MCF 10A (cell line): ENCODE results near the gene FBXO38. TPM values are rescaled to one million over a fixed set of nuclear protein-coding genes. Genes with fewer than 3 reads are reported as not detected.

Experiments used
- BruUV-seq: library from RNA; stranded (reverse); fragments of 400-500 nt; replicated peaks from 2 replicates; lab custom pipeline; 2021; lab: Mats Ljungman, UMichigan
- CTCF ChIA-PET: fragments of 300-600 bp; sonication (Branson Sonifier 250); formaldehyde crosslinking; extraction: SDS; loops from one replicate; lab custom pipeline; 2021; ENCODE audit warnings: antibody characterized with exemption, inconsistent platforms; lab: Yijun Ruan, JAX
- POLR2A ChIA-PET: fragments of 300-600, 350-650 bp; sonication (Branson Sonifier 250); formaldehyde crosslinking; extraction: SDS; loops from one replicate; lab custom pipeline; 2020; ENCODE audit warnings: antibody characterized with exemption, inconsistent platforms; lab: Yijun Ruan, JAX
- DNase-seq: peaks from one replicate; pipeline ENCODE4 v3.0.0-alpha.2; 2018; ENCODE audit not compliant: unreplicated experiment
- H3K27ac Mint-ChIP-seq: one replicate; pipeline ENCODE4 v1.8.0; 2022; ENCODE audit warnings: mild to moderate bottlenecking, low read depth, mixed read lengths; ENCODE audit not compliant: unreplicated experiment
- H3K27me3 Mint-ChIP-seq: one replicate; pipeline ENCODE4 v1.8.0; 2022; ENCODE audit warnings: mixed read lengths; ENCODE audit not compliant: insufficient read depth, unreplicated experiment
- H3K36me3 Mint-ChIP-seq: one replicate; pipeline ENCODE4 v1.8.0; 2022; ENCODE audit warnings: mild to moderate bottlenecking, moderate library complexity, mixed read lengths; ENCODE audit not compliant: insufficient read depth, unreplicated experiment
- H3K4me1 Mint-ChIP-seq: one replicate; pipeline ENCODE4 v1.8.0; 2022; ENCODE audit warnings: mixed read lengths; ENCODE audit not compliant: insufficient read depth, unreplicated experiment
- H3K4me3 Mint-ChIP-seq: one replicate; pipeline ENCODE4 v1.8.0; 2022; ENCODE audit warnings: mild to moderate bottlenecking, moderate library complexity, mixed read lengths; ENCODE audit not compliant: unreplicated experiment
- H3K9me3 Mint-ChIP-seq: one replicate; pipeline ENCODE4 v1.8.0; 2022; ENCODE audit warnings: mixed read lengths; ENCODE audit not compliant: unreplicated experiment
- CTCF ChIP-seq: fragments of 200-600 bp; IDR thresholded peaks from one replicate; pipeline ENCODE4 v1.8.0; 2022; ENCODE audit warnings: antibody characterized with exemption, mild to moderate bottlenecking; ENCODE audit not compliant: unreplicated experiment
- intact Hi-C: fragments of 100-400 bp; cut with micrococcal nuclease; formaldehyde crosslinking; loops from 2 replicates; pipeline ENCODE4 v1.14.1; 2022
- total RNA-seq: library from RNA; stranded (reverse); gene quantifications from 2 replicates; pipeline ENCODE4 v1.2.3, GENCODE V29; 2022

The FBXO38 gene
- total RNA-seq, 1 experiment from 2014 or later: 54.4 TPM

GRCh38 chr5:148352696-148353095 lies 31.1 kb upstream of the FBXO38 start:
- Mint-ChIP-seq H3K27me3 (no peaks in the 10 kb centered on the region), H3K36me3 (no peaks in the 10 kb centered on the region), H3K27ac (no peak overlapping the region), H3K4me1 (no peaks in the 10 kb centered on the region), H3K9me3 (no peaks in the 10 kb centered on the region), H3K4me3 (no peak overlapping the region)
- intact Hi-C loops: loop anchor here (1.0 to 2.0 kb wide), 3 partner anchors 38 to 173 kb away; no protein-coding TSS in a partner anchor
- TF ChIP-seq CTCF: no peak
- ChIA-PET POLR2A (interaction anchor here (0.6 kb wide), 1 partner anchor 31 kb away, joined by 3 read pairs; the partner anchor contains the start of gene FBXO38), CTCF (interaction anchor here (0.6 to 2.0 kb wide), 4 partner anchors 62 to 266 kb away, joined by 3 to 9 read pairs (median 4); no protein-coding TSS in a partner anchor)
- no peak for DNase-seq
- BruUV-seq: no TSS peak

- TF ChIP-seq CTCF: peak; percentile 29
- Mint-ChIP-seq H3K4me1 (no peaks in the 10 kb centered on the region), H3K9me3 (no peaks in the 10 kb centered on the region), H3K4me3 (no peak overlapping the region), H3K27me3 (no peaks in the 10 kb centered on the region), H3K36me3 (no peaks in the 10 kb centered on the region), H3K27ac (no peak overlapping the region)
- ChIA-PET CTCF (interaction anchor here (0.9 to 2.0 kb wide), 2 partner anchors 63 to 174 kb away, joined by 6 to 9 read pairs; no protein-coding TSS in a partner anchor), POLR2A (interaction anchor here (0.5 kb wide), 1 partner anchor 13 kb away, joined by 3 read pairs; no protein-coding TSS in a partner anchor)
- peak; percentile 14 for DNase-seq
- BruUV-seq: no TSS peak
- intact Hi-C loops: loop anchor here (1.0 to 2.0 kb wide), 3 partner anchors 39 to 174 kb away; no protein-coding TSS in a partner anchor
Observed at GRCh38 chr5:148353634-148354033, 30.1 kb upstream of the FBXO38 start.

GRCh38 chr5:148364343-148364742 lies 19.4 kb upstream of the FBXO38 start:
- no peaks in the 10 kb centered on the region for H3K9me3 Mint-ChIP-seq
- TF ChIP-seq CTCF: no peak
- H3K36me3 Mint-ChIP-seq: no peaks in the 10 kb centered on the region
- intact Hi-C loops: no loop called here
- H3K4me3 Mint-ChIP-seq: no peak overlapping the region
- no peaks in the 10 kb centered on the region for H3K27me3 Mint-ChIP-seq
- CTCF ChIA-PET: interaction anchor here (1.2 to 6.0 kb wide), 3 partner anchors 10 to 185 kb away, joined by 3 to 53 read pairs (median 5); no protein-coding TSS in a partner anchor
- H3K27ac Mint-ChIP-seq: no peak overlapping the region
- no peaks in the 10 kb centered on the region for H3K4me1 Mint-ChIP-seq
- no peak for DNase-seq
- BruUV-seq: no TSS peak
- POLR2A ChIA-PET: interaction anchor here (0.8 kb wide), 1 partner anchor 249 kb away, joined by 3 read pairs; no protein-coding TSS in a partner anchor

- TF ChIP-seq CTCF: no peak
- H3K4me1 Mint-ChIP-seq: peaks cover 7% of the 10 kb centered on the region
- no peak overlapping the region for H3K4me3 Mint-ChIP-seq
- intact Hi-C loops: no loop called here
- H3K36me3 Mint-ChIP-seq: no peaks in the 10 kb centered on the region
- CTCF ChIA-PET: no interaction called here
- H3K27me3 Mint-ChIP-seq: no peaks in the 10 kb centered on the region
- H3K9me3 Mint-ChIP-seq: no peaks in the 10 kb centered on the region
- no peak for DNase-seq
- BruUV-seq: no TSS peak
- POLR2A ChIA-PET: no interaction called here
- no peak overlapping the region for H3K27ac Mint-ChIP-seq
Observed at GRCh38 chr5:148368299-148368698, 15.5 kb upstream of the FBXO38 start.
